Panc1 (cell line): ENCODE results near the gene UBTD2.

Experiments
- POLR2AphosphoS5 ChIP-seq: IDR thresholded peaks from 2 replicates; pipeline ENCODE4 v1.6.1; 2012; ENCODE audit warnings: mild to moderate bottlenecking, low read depth, low read length, moderate library complexity
- TF ChIP-seq, protein P1 (sequence below): fragments of 450-650 bp; IDR thresholded peaks from 2 replicates; pipeline ENCODE4 v1.5.1; 2017; ENCODE audit warnings: mild to moderate bottlenecking

DNA sequence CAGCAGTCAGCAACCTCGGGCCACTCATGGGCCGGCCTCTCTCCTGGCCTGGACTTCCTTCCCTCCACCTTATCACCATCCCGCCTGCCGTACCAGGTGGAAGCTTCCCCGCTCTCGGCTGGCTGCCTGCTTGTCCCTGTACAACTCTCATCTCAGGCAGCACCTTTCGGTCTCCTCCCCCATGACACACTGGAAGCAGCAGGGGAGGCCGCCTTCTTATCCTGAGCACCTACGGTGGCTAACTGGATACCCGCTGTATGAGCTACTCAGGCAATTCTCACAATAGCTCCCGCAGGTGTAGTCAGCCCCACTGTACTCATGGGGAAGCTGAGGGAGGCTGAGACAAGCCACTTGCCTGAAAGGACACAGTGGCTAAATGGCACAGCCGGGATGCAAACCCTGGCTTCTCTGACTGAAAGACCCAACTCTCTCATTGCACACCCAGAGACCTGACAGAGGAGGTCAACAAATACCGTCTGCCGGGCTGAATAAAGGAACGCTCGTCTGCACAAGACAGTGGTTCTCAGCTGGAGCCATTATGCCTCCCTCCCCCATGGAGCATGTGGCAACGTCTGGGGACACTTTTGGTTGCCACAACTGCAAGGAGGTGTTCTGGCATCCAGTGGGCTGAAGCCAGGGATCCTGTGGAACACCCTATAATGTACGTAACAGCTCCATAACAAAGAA is 105.1 kb downstream of the UBTD2 start:
- TF ChIP-seq, protein P1, sequence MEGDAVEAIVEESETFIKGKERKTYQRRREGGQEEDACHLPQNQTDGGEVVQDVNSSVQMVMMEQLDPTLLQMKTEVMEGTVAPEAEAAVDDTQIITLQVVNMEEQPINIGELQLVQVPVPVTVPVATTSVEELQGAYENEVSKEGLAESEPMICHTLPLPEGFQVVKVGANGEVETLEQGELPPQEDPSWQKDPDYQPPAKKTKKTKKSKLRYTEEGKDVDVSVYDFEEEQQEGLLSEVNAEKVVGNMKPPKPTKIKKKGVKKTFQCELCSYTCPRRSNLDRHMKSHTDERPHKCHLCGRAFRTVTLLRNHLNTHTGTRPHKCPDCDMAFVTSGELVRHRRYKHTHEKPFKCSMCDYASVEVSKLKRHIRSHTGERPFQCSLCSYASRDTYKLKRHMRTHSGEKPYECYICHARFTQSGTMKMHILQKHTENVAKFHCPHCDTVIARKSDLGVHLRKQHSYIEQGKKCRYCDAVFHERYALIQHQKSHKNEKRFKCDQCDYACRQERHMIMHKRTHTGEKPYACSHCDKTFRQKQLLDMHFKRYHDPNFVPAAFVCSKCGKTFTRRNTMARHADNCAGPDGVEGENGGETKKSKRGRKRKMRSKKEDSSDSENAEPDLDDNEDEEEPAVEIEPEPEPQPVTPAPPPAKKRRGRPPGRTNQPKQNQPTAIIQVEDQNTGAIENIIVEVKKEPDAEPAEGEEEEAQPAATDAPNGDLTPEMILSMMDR, result no peak
- TF ChIP-seq POLR2AphosphoS5, result no peak
